H7 (cell line): ENCODE data around the gene ARID5B. TPM values are rescaled to one million over a fixed set of nuclear protein-coding genes. Genes with fewer than 3 reads are reported as not detected.

Experiments
- DNase-seq: peaks from one replicate; pipeline ENCODE4 v3.0.0; 2012
- H3K27me3 ChIP-seq: 2 replicates; pipeline ENCODE4 v1.6.0; 2011; ENCODE audit warnings: mild to moderate bottlenecking, low read length; ENCODE audit not compliant: control insufficient read depth, insufficient read depth
- H3K36me3 ChIP-seq: replicated peaks from 2 replicates; pipeline ENCODE4 v1.5.1; 2011; ENCODE audit warnings: low read length; ENCODE audit not compliant: control insufficient read depth, insufficient read depth
- H3K4me3 ChIP-seq: 2 replicates; pipeline ENCODE4 v1.5.1; 2011; ENCODE audit warnings: low read depth, mild to moderate bottlenecking, control low read depth, low read length, moderate library complexity; ENCODE audit not compliant: insufficient read depth
- total RNA-seq: library from RNA; depleted of rRNA; stranded (reverse); fragments of >200 nt; shearing (Covaris generic); gene quantifications from 2 replicates; pipeline ENCODE4 v1.2.3, GENCODE V29; 2014

Gene ARID5B
- total RNA-seq, 1 experiment from 2014 or later, result 1.4 TPM

GRCh38 chr10:61987951-61988379 is 86.5 kb downstream of the ARID5B start:
- H3K4me3 ChIP-seq, result no peak overlapping the region
- no peaks in the 10 kb centered on the region for H3K27me3 ChIP-seq
- H3K36me3 ChIP-seq, result no peaks in the 10 kb centered on the region
- DNase-seq, result no peak

DNA sequence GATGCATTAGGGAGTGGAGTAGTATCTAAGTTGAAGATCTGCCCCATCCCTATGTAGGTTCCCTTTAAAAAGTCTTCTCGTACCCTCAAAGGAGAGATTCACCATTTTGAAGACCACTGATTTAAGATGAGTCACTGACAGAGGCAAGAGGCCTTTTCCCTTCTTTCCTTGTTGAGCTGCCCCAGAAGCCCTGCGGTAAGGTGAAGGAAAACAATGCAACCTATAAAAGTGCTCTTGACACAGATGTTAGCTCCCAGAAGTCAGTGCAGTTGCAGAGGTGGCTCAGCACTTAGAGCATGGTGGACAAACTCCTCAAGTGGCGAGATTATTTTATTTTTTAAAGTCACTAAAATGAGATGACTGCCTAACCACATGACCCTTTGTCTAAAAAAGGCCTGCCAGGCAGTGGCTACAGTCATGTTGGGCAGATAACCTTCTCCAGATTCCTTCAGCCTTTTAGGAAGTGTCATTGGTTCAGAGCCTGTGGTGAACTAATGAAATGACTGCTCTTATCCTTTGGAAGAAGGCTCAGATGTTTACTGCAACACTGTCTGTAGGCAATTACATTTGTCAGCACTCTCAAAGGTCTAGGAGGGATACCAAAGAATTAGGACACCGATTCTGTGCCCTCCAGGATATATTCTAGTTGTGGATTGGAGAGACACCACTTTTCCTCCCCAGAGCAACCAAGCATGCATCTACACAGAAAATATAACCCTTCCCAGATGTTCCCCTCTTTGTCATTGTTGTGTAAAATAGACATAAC is 88.7 kb downstream of the ARID5B start:
- H3K36me3 ChIP-seq, result no peaks in the 10 kb centered on the region
- no peaks in the 10 kb centered on the region for H3K27me3 ChIP-seq
- no peak for DNase-seq
- no peak overlapping the region for H3K4me3 ChIP-seq

- Histone ChIP-seq H3K4me3 (no peak overlapping the region), H3K36me3 (no peaks in the 10 kb centered on the region), H3K27me3 (no peaks in the 10 kb centered on the region)
- DNase-seq, result no peak
These were observed 89.2 kb downstream of the ARID5B start for GRCh38 chr10:61990761-61991135.

- H3K27me3 ChIP-seq, result no peaks in the 10 kb centered on the region
- no peaks in the 10 kb centered on the region for H3K36me3 ChIP-seq
- H3K4me3 ChIP-seq, result no peak overlapping the region
- DNase-seq, result no peak
These were observed 89.7 kb downstream of the ARID5B start for GRCh38 chr10:61991166-61991565.

DNA sequence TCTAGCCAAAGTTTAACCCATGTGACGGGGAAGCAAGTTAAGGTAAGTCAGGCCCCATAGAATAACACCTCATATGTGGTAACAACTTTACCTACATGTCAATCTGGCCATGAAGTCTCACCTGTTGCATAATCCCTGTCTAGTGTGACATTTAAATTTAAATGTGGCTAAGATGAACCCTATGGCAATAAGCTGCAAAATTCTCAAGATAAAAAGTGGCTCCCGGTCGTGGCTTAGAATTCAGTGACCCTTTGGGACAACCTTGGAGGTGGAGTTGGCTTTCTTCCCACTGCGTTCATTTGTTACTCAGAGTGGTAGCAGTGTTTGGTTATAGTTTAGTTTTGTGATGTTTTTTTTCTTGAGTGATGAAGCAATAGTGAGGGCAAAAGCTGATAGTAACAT is 90.6 kb downstream of the ARID5B start:
- Histone ChIP-seq H3K27me3 (no peaks in the 10 kb centered on the region), H3K36me3 (no peaks in the 10 kb centered on the region), H3K4me3 (no peak overlapping the region)
- no peak for DNase-seq

DNA sequence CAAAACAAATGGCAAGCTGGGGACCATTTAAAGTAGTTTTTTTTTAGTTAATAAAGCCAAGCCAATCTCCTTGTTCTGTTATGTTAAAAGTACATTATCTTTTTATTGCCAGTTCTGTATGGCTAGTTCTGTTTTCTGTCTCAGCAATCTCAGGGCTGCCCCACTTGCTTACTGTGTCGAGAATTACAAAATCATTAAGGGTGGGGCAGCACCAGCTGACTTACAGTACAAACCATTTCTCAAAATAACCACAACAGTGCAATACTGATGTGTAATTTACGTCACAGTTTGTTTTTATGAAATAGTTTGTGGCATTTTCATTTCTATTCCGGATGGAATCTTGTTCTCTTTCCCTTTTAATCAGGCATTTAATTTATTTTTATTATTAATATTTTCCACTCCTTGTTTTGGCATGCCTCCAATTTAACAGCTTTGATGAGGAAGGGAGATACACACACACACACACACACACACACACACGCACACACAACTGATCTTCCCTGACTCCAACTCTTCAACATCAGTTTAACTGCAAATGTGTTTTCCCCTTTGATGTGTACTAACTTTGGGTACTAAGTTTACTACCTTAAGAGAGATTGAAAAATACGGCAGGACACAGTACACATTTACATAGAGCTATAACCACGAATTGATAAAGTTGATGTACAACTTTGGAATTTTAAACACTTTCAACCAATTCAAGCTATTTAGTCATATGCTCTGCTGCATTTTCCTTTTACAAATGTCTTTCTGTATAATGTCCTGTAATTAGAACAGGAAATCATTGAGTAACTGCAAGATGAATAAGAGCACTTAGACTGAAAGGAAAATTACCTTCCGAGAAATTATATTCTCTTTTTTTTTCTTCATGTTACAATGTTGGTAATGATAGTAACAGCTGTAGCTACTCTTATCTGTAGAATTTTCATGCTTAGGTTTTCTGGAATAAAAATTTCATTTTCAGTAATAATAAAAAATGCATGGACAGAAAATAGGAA is 91.5 kb downstream of the ARID5B start:
- Histone ChIP-seq H3K27me3 (no peaks in the 10 kb centered on the region), H3K36me3 (no peaks in the 10 kb centered on the region), H3K4me3 (no peak overlapping the region)
- no peak for DNase-seq

DNA sequence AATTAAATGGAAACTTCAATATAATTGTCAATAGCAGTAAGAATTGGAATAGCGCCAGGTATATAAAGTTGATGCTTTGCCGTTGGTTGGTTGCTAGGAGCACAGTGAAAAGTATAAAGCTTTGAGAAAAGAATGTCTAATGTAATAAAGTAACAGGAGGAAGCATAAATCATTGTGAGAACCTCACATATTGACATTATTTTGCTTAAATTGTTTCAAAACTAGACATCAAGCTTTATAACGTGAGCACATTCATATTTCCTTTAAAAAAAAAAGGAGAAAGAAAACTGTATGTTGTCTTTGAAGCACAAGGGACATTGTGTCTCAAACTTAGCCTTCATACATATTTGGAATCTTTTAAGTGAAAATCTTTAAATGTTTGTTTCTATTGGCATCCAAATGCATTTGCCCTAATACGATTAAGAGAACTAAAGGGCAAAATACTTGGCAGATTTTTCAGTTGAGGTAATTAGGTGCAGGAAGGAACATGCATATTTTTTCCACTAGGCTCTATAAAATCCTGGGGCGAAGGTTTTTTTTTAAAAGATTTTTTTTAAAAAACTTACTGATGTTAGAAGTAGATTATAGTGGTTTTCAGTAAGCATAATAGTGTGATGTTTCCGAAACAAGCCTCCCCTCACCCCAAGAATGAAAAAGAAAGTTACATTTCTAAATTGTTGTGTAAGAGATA is 92.4 kb downstream of the ARID5B start:
- no peak for DNase-seq
- H3K36me3 ChIP-seq, result no peaks in the 10 kb centered on the region
- H3K27me3 ChIP-seq, result no peaks in the 10 kb centered on the region
- no peak overlapping the region for H3K4me3 ChIP-seq

GRCh38 chr10:61994405-61995219 is 93.1 kb downstream of the ARID5B start:
- Histone ChIP-seq H3K36me3 (no peaks in the 10 kb centered on the region), H3K4me3 (no peak overlapping the region), H3K27me3 (no peaks in the 10 kb centered on the region)
- DNase-seq, result peak; percentile 3

- Histone ChIP-seq H3K36me3 (no peaks in the 10 kb centered on the region), H3K4me3 (no peak overlapping the region), H3K27me3 (no peaks in the 10 kb centered on the region)
- DNase-seq, result no peak
These were observed 93.7 kb downstream of the ARID5B start for GRCh38 chr10:61995220-61995503.

DNA sequence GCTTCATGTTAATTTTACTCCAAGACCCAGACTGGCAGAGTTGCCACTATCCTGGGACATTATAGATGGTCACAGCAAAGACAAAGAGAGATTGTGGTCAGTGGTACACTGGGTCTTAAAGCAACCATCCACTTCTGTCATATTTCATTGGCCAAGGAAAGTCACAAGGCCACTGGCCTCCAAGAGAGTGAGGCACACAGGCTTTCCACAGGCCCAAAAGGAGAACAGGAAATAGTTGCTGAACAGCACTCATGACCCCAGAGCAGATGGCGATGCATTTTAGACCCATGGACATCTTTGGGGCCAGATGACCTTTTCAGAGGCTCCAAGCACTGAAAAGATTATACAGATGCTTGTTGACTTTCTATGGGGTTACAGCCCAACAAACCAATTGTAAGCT is 97.4 kb downstream of the ARID5B start:
- Histone ChIP-seq H3K4me3 (no peak overlapping the region), H3K27me3 (no peaks in the 10 kb centered on the region), H3K36me3 (no peaks in the 10 kb centered on the region)
- no peak for DNase-seq

DNA sequence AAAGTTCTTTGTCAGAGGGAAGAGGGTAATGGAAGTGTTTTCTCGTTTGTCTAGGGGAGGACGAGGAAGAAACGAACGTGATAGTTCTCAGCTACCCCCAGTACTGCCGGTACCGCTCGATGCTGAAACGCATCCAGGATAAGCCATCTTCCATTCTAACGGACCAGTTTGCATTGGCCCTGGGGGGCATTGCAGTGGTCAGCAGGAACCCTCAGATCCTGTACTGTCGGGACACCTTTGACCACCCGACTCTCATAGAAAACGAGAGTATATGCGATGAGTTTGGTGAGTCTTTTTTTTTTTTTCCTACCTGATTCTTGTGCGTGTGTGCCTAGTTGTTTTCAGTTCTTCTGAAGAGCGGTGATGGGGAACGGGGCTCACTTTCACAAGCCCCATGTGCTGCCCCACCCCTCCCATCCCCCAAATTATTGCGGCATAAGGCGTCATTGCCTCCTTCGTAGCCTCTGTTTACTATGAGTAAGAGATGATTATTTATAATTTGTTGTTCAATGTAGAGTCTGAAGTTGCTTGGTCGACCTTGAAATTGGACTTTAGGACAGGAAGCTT is 98.6 kb downstream of the ARID5B start:
- DNase-seq, result no peak
- Histone ChIP-seq H3K4me3 (no peak overlapping the region), H3K36me3 (no peaks in the 10 kb centered on the region), H3K27me3 (no peaks in the 10 kb centered on the region)

GRCh38 chr10:62000726-62001125 is 99.2 kb downstream of the ARID5B start:
- Histone ChIP-seq H3K4me3 (no peak overlapping the region), H3K27me3 (no peaks in the 10 kb centered on the region), H3K36me3 (no peaks in the 10 kb centered on the region)
- no peak for DNase-seq

GRCh38 chr10:62001898-62002297 is 100.4 kb downstream of the ARID5B start:
- Histone ChIP-seq H3K36me3 (no peaks in the 10 kb centered on the region), H3K27me3 (no peaks in the 10 kb centered on the region), H3K4me3 (no peak overlapping the region)
- no peak for DNase-seq

GRCh38 chr10:62002753-62003152 is 101.3 kb downstream of the ARID5B start:
- Histone ChIP-seq H3K27me3 (no peaks in the 10 kb centered on the region), H3K4me3 (no peak overlapping the region), H3K36me3 (no peaks in the 10 kb centered on the region)
- DNase-seq, result no peak
